K562 (cell line): ENCODE results near the gene RGL4. TPM values are rescaled to one million over a fixed set of nuclear protein-coding genes. Genes with fewer than 3 reads are reported as not detected.

ENCODE experiments used
- BHLHE40 ChIP-seq: IDR thresholded peaks from 2 replicates; pipeline ENCODE4 v1.6.1; 2011; ENCODE audit warnings: low read length, improper control_type of control experiment
- CXXC5 ChIP-seq: fragments of 250-450 bp; sonication (Bioruptor Pico); IDR thresholded peaks from 2 replicates; pipeline ENCODE4 v1.8.0; 2022; ENCODE audit warnings: inconsistent platforms, mild to moderate bottlenecking, moderate library complexity
- FOXK2 ChIP-seq, 2 experiments: fragments of 450-650 bp; IDR thresholded peaks in 1 of 2; conservative IDR thresholded peaks in 1 of 2; 2 replicates each; pipeline ENCODE4 v1.6.1; 2016; ENCODE audit warnings: low read depth in 2 of 2, mild to moderate bottlenecking in 1 of 2
- MGA ChIP-seq: fragments of 450-650 bp; IDR thresholded peaks from 2 replicates; pipeline ENCODE4 v1.6.1; 2016; ENCODE audit warnings: mild to moderate bottlenecking, moderate library complexity
- NFIC ChIP-seq: fragments of 450-650 bp; IDR thresholded peaks from 2 replicates; pipeline ENCODE4 v1.6.1; 2017; ENCODE audit warnings: mild to moderate bottlenecking, inconsistent platforms
- NKRF ChIP-seq: fragments of 450-650 bp; IDR thresholded peaks from 2 replicates; pipeline ENCODE4 v1.6.1; 2016; ENCODE audit warnings: borderline replicate concordance
- SLC30A9 ChIP-seq: fragments of 250-450 bp; sonication (Bioruptor Pico); IDR thresholded peaks from 2 replicates; pipeline ENCODE4 v1.8.0; 2022; ENCODE audit warnings: mild to moderate bottlenecking, moderate library complexity
- STAT5A ChIP-seq: IDR thresholded peaks from 2 replicates; pipeline ENCODE4 v1.6.1; 2012; ENCODE audit warnings: low read length, inconsistent platforms, borderline replicate concordance
- ZFX ChIP-seq: sonication (generic); formaldehyde crosslinking; IDR thresholded peaks from 2 replicates; pipeline ENCODE4 v1.8.0; 2022; ENCODE audit warnings: mild to moderate bottlenecking, missing genetic modification reagents, moderate library complexity
- polyA plus RNA-seq, 8 experiments: library from polyadenylated mRNA; depleted of rRNA in 4 of 8; stranded (reverse) in 5 of 8; unstranded in 3 of 8; fragments of >200 nt; fragmentation: Nextera tagmentation in 2 of 8; fragmentation: Illumina TruSeq in 1 of 8; extraction: Ambion mirVana in 2 of 8; extraction: Trizol in 1 of 8; gene quantifications; 2 replicates each; pipeline versions ENCODE4 v1.2.1 to v1.2.3, GENCODE V29; 2011 to 2014; ENCODE audit warnings: inconsistent platforms in 1 of 8, missing spikeins in 1 of 8
- total RNA-seq, 7 experiments: library from RNA; depleted of rRNA in 6 of 7; stranded (reverse); fragments of >200 nt in 6 of 7; fragmentation: Illumina TruSeq in 2 of 7; extraction: Trizol in 2 of 7; gene quantifications; 2 replicates each; pipeline versions ENCODE4 v1.2.1 to v1.2.3, GENCODE V29; 2011 to 2021; ENCODE audit warnings: low replicate concordance in 1 of 7
- TF ChIP-seq, protein P1 (sequence below): fragments of 450-650 bp; IDR thresholded peaks from 2 replicates; pipeline ENCODE4 v1.6.1; 2017; ENCODE audit warnings: antibody characterized with exemption, mild to moderate bottlenecking

Gene RGL4
- total and polyA plus RNA-seq, 9 of the 15 experiments (the other 6 are each of a cell fraction or from before 2014, with no cell fraction given), result not detected

GRCh38 chr22:23684561-23685031 lies 6.2 kb upstream of the RGL4 start (continued):
- TF ChIP-seq MGA, result peak; percentile 82
- TF ChIP-seq SLC30A9, result no peak
- peak; percentile 83 for TF ChIP-seq BHLHE40
- peak; percentile 18; the same call in 1 of the 2 replicates for TF ChIP-seq CXXC5 (CRISPR knock-in tag)
- TF ChIP-seq, protein P1, sequence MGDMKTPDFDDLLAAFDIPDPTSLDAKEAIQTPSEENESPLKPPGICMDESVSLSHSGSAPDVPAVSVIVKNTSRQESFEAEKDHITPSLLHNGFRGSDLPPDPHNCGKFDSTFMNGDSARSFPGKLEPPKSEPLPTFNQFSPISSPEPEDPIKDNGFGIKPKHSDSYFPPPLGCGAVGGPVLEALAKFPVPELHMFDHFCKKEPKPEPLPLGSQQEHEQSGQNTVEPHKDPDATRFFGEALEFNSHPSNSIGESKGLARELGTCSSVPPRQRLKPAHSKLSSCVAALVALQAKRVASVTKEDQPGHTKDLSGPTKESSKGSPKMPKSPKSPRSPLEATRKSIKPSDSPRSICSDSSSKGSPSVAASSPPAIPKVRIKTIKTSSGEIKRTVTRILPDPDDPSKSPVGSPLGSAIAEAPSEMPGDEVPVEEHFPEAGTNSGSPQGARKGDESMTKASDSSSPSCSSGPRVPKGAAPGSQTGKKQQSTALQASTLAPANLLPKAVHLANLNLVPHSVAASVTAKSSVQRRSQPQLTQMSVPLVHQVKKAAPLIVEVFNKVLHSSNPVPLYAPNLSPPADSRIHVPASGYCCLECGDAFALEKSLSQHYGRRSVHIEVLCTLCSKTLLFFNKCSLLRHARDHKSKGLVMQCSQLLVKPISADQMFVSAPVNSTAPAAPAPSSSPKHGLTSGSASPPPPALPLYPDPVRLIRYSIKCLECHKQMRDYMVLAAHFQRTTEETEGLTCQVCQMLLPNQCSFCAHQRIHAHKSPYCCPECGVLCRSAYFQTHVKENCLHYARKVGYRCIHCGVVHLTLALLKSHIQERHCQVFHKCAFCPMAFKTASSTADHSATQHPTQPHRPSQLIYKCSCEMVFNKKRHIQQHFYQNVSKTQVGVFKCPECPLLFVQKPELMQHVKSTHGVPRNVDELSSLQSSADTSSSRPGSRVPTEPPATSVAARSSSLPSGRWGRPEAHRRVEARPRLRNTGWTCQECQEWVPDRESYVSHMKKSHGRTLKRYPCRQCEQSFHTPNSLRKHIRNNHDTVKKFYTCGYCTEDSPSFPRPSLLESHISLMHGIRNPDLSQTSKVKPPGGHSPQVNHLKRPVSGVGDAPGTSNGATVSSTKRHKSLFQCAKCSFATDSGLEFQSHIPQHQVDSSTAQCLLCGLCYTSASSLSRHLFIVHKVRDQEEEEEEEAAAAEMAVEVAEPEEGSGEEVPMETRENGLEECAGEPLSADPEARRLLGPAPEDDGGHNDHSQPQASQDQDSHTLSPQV, result 0 out of 2 replicates have a peak, but pooled peaks have one; percentile 39
- TF ChIP-seq STAT5A, result peak; percentile 25; the same call in 1 of the 2 replicates
- peak; percentile 15 to 48; a peak in 2 of 4 replicates for TF ChIP-seq FOXK2 (conservative IDR thresholded peaks at IDR 0.05 in 1 of 2, IDR thresholded peaks at IDR 0.05 in 1 of 2; ENCODE audit: low read depth in 2 of 2)
- TF ChIP-seq NFIC, result peak; percentile 89
- no peak for TF ChIP-seq NKRF
- peak; percentile 34; the same call in 1 of the 2 replicates for TF ChIP-seq ZFX (CRISPR knock-in tag)
